Kidney (tissue), 22 donors: Measurements from ENCODE around the gene PRAC1. TPM values are rescaled to one million over a fixed set of nuclear protein-coding genes. Genes with fewer than 3 reads are reported as not detected.

Experiments
- DNase-seq, 5 donors: peaks; one replicate each; pipeline ENCODE4 v3.0.0-alpha.2; 2013 to 2020
- FAIRE-seq: peaks from 2 replicates; lab custom pipeline; 2012; peaks lifted over from hg19 to GRCh38; lab: Jason Lieb, UNC
- H3K27ac ChIP-seq, 2 donors: one replicate each; pipeline ENCODE4 v1.7.0; 2013; ENCODE audit warnings: low read depth in 2 of 2, low read length in 2 of 2, inconsistent platforms in 1 of 2
- H3K27me3 ChIP-seq: one replicate; pipeline ENCODE4 v1.7.1; 2013; ENCODE audit warnings: low read length, inconsistent platforms; ENCODE audit not compliant: control insufficient read depth, insufficient read depth
- H3K36me3 ChIP-seq, 3 donors: one replicate each; pipeline versions ENCODE4 v1.7.0 to v1.7.1; 2013; ENCODE audit warnings: low read length in 3 of 3, control low read depth in 1 of 3, inconsistent platforms in 1 of 3; ENCODE audit not compliant: insufficient read depth in 3 of 3, control insufficient read depth in 2 of 3
- H3K4me1 ChIP-seq, 3 donors: one replicate each; pipeline versions ENCODE4 v1.7.0 to v1.7.1; 2013; ENCODE audit warnings: low read length in 3 of 3, inconsistent platforms in 1 of 3, low read depth in 1 of 3; ENCODE audit not compliant: control insufficient read depth in 2 of 3, insufficient read depth in 2 of 3
- H3K4me3 ChIP-seq, 3 donors: one replicate each; pipeline versions ENCODE4 v1.7.0 to v1.8.1; 2013; ENCODE audit warnings: low read length in 3 of 3, control low read depth in 1 of 3, inconsistent platforms in 1 of 3
- H3K9ac ChIP-seq, 3 donors: one replicate each; pipeline versions ENCODE4 v1.7.0 to v1.7.1; 2013; ENCODE audit warnings: low read length in 3 of 3, control low read depth in 1 of 3, inconsistent platforms in 1 of 3
- H3K9me3 ChIP-seq, 3 donors: one replicate each; pipeline versions ENCODE4 v1.7.0 to v1.7.1; 2013; ENCODE audit warnings: low read length in 3 of 3, control low read depth in 1 of 3, inconsistent platforms in 1 of 3; ENCODE audit not compliant: control insufficient read depth in 2 of 3, insufficient read depth in 1 of 3
- intact Hi-C: fragments of 100-400 bp; cut with DNase I; formaldehyde crosslinking; loops from one replicate; pipeline ENCODE4 v1.11.1; 2022
- long read RNA-seq, 10 donors: library from polyadenylated mRNA in 1 of 10; unstranded in 1 of 10; transcript quantifications; one replicate each; pipeline ENCODE4 v2.0.0 and lab custom pipeline, GENCODE V29; 2021 to 2026
- polyA plus RNA-seq: library from polyadenylated mRNA; stranded (reverse); fragments of 350-450 nt; fragmentation: Illumina TruSeq; extraction: RNeasy Lipid Tissue Mini Kit (QIAGEN cat#74804); gene quantifications from one replicate; pipeline ENCODE4 v1.2.3, GENCODE V29; 2014; ENCODE audit warnings: low read depth, low replicate concordance; ENCODE audit not compliant: insufficient read depth
- total RNA-seq: library from RNA; stranded (reverse); fragmentation: NEBNext Ultra II Directional; extraction: Animal tissue kit (Norgen Biotek cat#: 25700); gene quantifications from one replicate; pipeline ENCODE4 v1.2.1, GENCODE V29; 2021
- TF ChIP-seq, protein P1 (sequence below): IDR thresholded peaks from 3 replicates; pipeline ENCODE4 v1.5.1; 2012; ENCODE audit warnings: mild to moderate bottlenecking, moderate library complexity, borderline replicate concordance; ENCODE audit not compliant: insufficient read depth; ENCODE audit errors: extremely low read depth
- donor health status: control.
- donor health status: control.
- donor health status: control.
- donor health status: control.
- donor health status: control.
- donor health status: DM: yes; HTN: yes; CAD: no.
- donor health status: Normal renal cell carcinoma (clear cell type).

PRAC1 gene
- total RNA-seq (not detected), polyA plus RNA-seq (not detected)
- long read RNA-seq, donor 1 = 0 reads
- long read RNA-seq, donor 2 = 0 reads
- long read RNA-seq, donor 3 = 0 reads
- long read RNA-seq, donor 4 = 0 reads
- long read RNA-seq, donor 5 = 0 reads
- long read RNA-seq, donor 6 = 0 reads
- long read RNA-seq, donor 7 = 0 reads
- long read RNA-seq, donor 8 = 0 reads
- long read RNA-seq, donor 9 = 0 reads
- long read RNA-seq, donor 10 = 0 reads

DNA sequence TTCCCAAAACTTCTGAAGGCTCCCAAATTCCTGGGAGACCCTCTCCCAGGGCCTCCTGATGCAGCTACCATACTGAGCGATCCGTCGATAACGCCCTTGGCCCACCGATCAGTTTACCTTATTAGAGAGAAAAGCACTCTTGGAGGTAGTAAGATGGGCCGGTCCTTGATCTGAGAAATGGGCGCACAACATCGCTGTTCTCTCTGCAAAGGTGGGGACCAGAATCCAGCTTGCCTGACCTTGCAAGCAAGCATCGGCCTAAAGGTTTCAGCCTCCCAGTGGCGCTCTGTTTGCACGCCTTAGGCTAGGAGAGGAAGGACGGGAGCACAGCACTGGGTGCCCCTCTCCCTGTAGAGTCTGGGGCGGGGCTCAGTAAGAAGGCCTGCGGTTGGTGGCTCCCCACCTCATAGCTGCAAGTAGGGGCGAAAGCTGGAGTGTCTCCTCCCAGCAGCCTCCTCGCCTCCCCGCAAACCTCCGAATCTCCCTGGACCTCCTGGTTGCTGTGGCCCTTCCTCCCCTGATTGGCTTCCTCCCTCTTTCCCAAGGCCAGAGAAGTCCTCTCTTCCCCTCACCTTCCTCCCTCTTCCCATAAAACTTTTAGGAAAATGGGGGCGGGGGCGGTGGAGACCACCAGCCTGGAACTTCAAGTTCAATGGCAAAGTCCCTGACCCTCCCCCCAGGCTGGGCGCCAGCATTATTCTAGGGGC is at the start of gene PRAC1:
Gene PRAC1, minus strand, starts transcription at position 318 of the 707 bp plus-strand sequence. Its CDS starts 126 bp downstream, at position 192.
- Histone ChIP-seq H3K27ac (no peak within 1 kb of the TSS), H3K36me3 (no peaks in the 10 kb centered on the region), H3K27me3 (peaks cover 91% of the 10 kb centered on the region), H3K4me3 (no peak within 1 kb of the TSS), H3K4me1 (peaks cover 0 to 7% (median 0%) of the 10 kb centered on the region in 3 donors), H3K9me3 (no peaks in the 10 kb centered on the region), H3K9ac (no peak within 1 kb of the TSS)
- DNase-seq (no peak), FAIRE-seq (no peak)
- TF ChIP-seq, protein P1, sequence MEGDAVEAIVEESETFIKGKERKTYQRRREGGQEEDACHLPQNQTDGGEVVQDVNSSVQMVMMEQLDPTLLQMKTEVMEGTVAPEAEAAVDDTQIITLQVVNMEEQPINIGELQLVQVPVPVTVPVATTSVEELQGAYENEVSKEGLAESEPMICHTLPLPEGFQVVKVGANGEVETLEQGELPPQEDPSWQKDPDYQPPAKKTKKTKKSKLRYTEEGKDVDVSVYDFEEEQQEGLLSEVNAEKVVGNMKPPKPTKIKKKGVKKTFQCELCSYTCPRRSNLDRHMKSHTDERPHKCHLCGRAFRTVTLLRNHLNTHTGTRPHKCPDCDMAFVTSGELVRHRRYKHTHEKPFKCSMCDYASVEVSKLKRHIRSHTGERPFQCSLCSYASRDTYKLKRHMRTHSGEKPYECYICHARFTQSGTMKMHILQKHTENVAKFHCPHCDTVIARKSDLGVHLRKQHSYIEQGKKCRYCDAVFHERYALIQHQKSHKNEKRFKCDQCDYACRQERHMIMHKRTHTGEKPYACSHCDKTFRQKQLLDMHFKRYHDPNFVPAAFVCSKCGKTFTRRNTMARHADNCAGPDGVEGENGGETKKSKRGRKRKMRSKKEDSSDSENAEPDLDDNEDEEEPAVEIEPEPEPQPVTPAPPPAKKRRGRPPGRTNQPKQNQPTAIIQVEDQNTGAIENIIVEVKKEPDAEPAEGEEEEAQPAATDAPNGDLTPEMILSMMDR = no peak
- intact Hi-C loops = loop anchor here (10.0 kb wide), 1 partner anchor 72 kb away; no protein-coding TSS in a partner anchor

DNA sequence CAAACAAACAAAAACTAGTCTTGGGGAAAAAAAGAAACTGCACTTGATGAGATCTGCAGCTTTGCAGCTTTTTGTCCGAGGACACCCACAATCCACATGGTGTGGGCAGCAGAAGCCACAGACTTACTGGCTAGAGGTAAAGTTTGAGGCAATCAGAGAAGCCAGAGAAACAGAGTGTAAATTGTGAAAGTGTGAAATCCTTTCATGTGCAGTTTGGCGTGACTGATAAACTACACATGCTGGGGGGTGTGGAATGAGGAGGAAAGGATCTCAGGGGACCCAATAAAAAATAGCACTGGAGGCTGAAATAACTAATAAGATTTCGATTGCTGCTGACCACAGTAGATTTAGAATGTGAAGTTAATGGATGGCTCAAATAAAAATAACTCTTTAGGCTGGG is 48.6 kb upstream of the PRAC1 start:
- H3K27ac ChIP-seq = no peak overlapping the region
- H3K36me3 ChIP-seq = no peaks in the 10 kb centered on the region
- FAIRE-seq (no peak), DNase-seq (peak in 1 of 5 donors; percentile 3)
- peaks cover 0 to 3% (median 0%) of the 10 kb centered on the region in 3 donors for H3K9me3 ChIP-seq
- no peaks in the 10 kb centered on the region for H3K4me1 ChIP-seq
- intact Hi-C loops = no loop called here
- no peaks in the 10 kb centered on the region for H3K27me3 ChIP-seq
- no peak overlapping the region for H3K4me3 ChIP-seq
- no peak overlapping the region for H3K9ac ChIP-seq
- TF ChIP-seq, protein P1 = no peak

DNA sequence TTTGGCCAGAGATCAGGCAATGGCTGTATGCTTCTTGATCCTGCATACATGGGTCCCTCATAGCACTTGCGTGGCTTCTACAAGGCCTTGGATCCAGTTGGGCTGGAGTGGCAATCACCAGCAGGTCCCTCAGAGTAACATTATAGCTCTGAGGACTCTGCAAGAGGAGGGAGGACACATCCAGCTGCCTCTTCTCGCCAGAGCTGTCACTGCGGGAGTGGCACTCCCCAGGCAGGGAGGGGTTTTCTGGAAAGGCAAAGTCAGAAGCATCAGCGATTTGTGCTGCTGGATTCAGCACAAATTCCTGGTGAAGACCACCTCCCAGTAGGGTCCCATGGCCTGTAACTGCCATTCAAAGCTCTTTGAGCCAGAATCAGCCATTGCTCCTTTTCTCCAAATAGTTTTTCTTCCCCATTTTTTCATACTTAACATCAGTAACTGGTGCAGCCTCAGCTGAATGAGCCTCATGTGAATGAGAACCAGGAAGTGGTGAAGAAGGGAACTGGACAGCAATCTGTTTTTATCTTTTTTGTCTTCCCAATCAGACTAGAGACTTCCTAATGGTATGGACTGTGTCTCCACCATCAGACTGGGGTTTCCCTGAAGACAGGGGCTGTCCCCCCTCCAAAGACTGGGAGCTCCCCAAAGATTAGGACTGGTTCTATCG is 46.8 kb upstream of the PRAC1 start:
- no peaks in the 10 kb centered on the region for H3K4me1 ChIP-seq
- H3K27ac ChIP-seq = no peak overlapping the region
- no peak overlapping the region for H3K9ac ChIP-seq
- H3K27me3 ChIP-seq = no peaks in the 10 kb centered on the region
- FAIRE-seq = no peak
- H3K36me3 ChIP-seq = no peaks in the 10 kb centered on the region
- TF ChIP-seq, protein P1 = no peak
- intact Hi-C loops = no loop called here
- H3K9me3 ChIP-seq = no peaks in the 10 kb centered on the region
- no peak overlapping the region for H3K4me3 ChIP-seq
- DNase-seq = peak in 3 of 5 donors; percentile 11 to 42 (median 37)
